Lung (tissue), 12 donors: ENCODE results near the gene UBA5. TPM values are rescaled to one million over a fixed set of nuclear protein-coding genes. Genes with fewer than 3 reads are reported as not detected.

Source experiments
- ATAC-seq: fragments of 200-7000 bp; cut with Tn5 transposase; one replicate; pipeline ENCODE4 v1.9.1; 2020; ENCODE audit warnings: moderate number of reproducible peaks; ENCODE audit not compliant: insufficient read depth, low FRiP score
- DNase-seq, 3 donors: peaks; one replicate each; pipeline ENCODE4 v3.0.0-alpha.2; 2013 to 2017
- H3K27ac ChIP-seq, 2 donors: one replicate each; pipeline ENCODE4 v1.5.1; 2013; ENCODE audit warnings: mild to moderate bottlenecking in 2 of 2, moderate library complexity in 2 of 2, control low read depth in 1 of 2, inconsistent platforms in 1 of 2, low read depth in 1 of 2, low read length in 1 of 2
- H3K27me3 ChIP-seq, 3 donors: one replicate each; pipeline ENCODE4 v1.5.1; 2013; ENCODE audit warnings: low read length in 2 of 3; ENCODE audit not compliant: control insufficient read depth in 3 of 3, insufficient read depth in 3 of 3
- H3K36me3 ChIP-seq, 4 donors: one replicate each; pipeline ENCODE4 v1.5.1; 2013; ENCODE audit warnings: low read length in 4 of 4, mild to moderate bottlenecking in 1 of 4, moderate library complexity in 1 of 4; ENCODE audit not compliant: control insufficient read depth in 4 of 4, insufficient read depth in 4 of 4
- H3K4me1 ChIP-seq, 5 donors: one replicate each; pipeline ENCODE4 v1.5.1; 2013; ENCODE audit warnings: low read length in 5 of 5, mild to moderate bottlenecking in 2 of 5, moderate library complexity in 1 of 5; ENCODE audit not compliant: control insufficient read depth in 5 of 5, insufficient read depth in 5 of 5
- H3K4me3 ChIP-seq: one replicate; pipeline ENCODE4 v1.5.1; 2013; ENCODE audit warnings: mild to moderate bottlenecking, control low read depth, moderate library complexity
- H3K9ac ChIP-seq, 2 donors: one replicate each; pipeline ENCODE4 v1.5.1; 2013; ENCODE audit warnings: low read length in 2 of 2, control low read depth in 1 of 2; ENCODE audit not compliant: insufficient read depth in 1 of 2
- H3K9me3 ChIP-seq, 4 donors: one replicate each; pipeline ENCODE4 v1.5.1; 2013; ENCODE audit warnings: low read length in 3 of 4, mild to moderate bottlenecking in 1 of 4, moderate library complexity in 1 of 4; ENCODE audit not compliant: control insufficient read depth in 4 of 4, insufficient read depth in 3 of 4
- WGBS, 2 donors: extraction: QIAGEN DNeasy Blood & Tissue Kit; methylation state at CpG; one replicate each; pipeline ENCODE4 v1.1.7; 2013; 5-methylcytosine and 5-hydroxymethylcytosine counted together
- polyA plus RNA-seq, 2 donors: library from polyadenylated mRNA; stranded (reverse); fragments of 200-250 nt; gene quantifications; one replicate each; pipeline ENCODE4 v1.2.1, GENCODE V29; 2013
- total RNA-seq, 2 donors: library from RNA; depleted of rRNA in 1 of 2; stranded (reverse); fragments of >200 nt in 1 of 2; gene quantifications; one replicate each; pipeline ENCODE4 v1.2.1, GENCODE V29; 2014 to 2021
- TF ChIP-seq, protein P1 (sequence below): IDR thresholded peaks from 2 replicates; pipeline ENCODE4 v1.5.1; 2012; ENCODE audit warnings: mild to moderate bottlenecking; ENCODE audit errors: control extremely low read depth, extremely low read depth
- donor health status: control.
- donor health status: control.
- donor health status: Bipolar disorder and iron deficiency.
- donor health status: healthy.
- donor health status: DM: yes; HTN: yes; CAD: no.

Gene UBA5
- total and polyA plus RNA-seq, 4 donors, result 22.6 to 68.2 (median 33.9) TPM

DNA sequence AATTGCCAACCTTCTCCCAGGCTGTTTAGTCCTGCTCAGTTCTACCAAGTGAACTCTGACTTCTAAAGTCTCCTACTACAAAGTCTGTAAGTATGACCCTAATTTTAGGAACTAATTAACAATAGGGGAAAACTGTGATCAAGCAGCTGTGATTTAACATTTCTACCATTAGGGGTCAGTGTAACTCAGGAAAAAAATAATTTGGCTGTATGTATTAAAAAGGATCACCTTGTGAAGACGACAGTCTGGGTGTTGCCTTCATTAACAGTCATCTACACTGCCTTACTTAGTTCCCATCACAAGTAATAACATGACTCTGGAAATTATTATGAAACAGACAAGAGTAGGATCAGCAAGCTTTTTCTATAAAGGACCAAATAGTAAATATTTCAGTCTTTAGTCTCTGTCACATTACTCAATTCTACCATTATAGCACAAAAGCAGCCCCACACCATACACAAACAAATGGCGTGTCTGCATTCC lies 66.3 kb downstream of the UBA5 start:
- H3K9me3 ChIP-seq, result no peaks in the 10 kb centered on the region
- no peak overlapping the region for H3K4me3 ChIP-seq
- peaks cover 0 to 8% (median 4%) of the 10 kb centered on the region in 5 donors for H3K4me1 ChIP-seq
- 21 to 38% methylated on average over 2 of the region's 2 CpGs for WGBS, 2 donors
- H3K9ac ChIP-seq, result no peak overlapping the region
- ATAC-seq, result no peak
- no peaks in the 10 kb centered on the region for H3K27me3 ChIP-seq
- H3K27ac ChIP-seq, result no peak overlapping the region
- TF ChIP-seq, protein P1, sequence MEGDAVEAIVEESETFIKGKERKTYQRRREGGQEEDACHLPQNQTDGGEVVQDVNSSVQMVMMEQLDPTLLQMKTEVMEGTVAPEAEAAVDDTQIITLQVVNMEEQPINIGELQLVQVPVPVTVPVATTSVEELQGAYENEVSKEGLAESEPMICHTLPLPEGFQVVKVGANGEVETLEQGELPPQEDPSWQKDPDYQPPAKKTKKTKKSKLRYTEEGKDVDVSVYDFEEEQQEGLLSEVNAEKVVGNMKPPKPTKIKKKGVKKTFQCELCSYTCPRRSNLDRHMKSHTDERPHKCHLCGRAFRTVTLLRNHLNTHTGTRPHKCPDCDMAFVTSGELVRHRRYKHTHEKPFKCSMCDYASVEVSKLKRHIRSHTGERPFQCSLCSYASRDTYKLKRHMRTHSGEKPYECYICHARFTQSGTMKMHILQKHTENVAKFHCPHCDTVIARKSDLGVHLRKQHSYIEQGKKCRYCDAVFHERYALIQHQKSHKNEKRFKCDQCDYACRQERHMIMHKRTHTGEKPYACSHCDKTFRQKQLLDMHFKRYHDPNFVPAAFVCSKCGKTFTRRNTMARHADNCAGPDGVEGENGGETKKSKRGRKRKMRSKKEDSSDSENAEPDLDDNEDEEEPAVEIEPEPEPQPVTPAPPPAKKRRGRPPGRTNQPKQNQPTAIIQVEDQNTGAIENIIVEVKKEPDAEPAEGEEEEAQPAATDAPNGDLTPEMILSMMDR, result peak; percentile 69
- DNase-seq, result peak in 2 of 3 donors; percentile 71 to 76
- H3K36me3 ChIP-seq, result no peaks in the 10 kb centered on the region

Other genes with a start within 250 kb of the UBA5 start
- 100 to 1,000 TPM in 1 of 2 donors, 10 to 100 TPM in 1; 34.5 to 132 TPM for gene DNAJC13, start 242.8 kb upstream of the UBA5 start, total RNA-seq
- 10 to 100 TPM in 1 of 2 donors, 1 to 10 TPM in 1; 6.7 to 12.5 TPM for gene DNAJC13, start 242.8 kb upstream of the UBA5 start, polyA plus RNA-seq
- 1 to 10 TPM; 2.0 to 2.7 TPM for gene ACKR4, start 63.1 kb upstream of the UBA5 start, total RNA-seq
- 1 to 10 TPM; 5.2 to 5.8 TPM for gene ACKR4, start 63.1 kb upstream of the UBA5 start, polyA plus RNA-seq
- gene ACAD11, start 520 bp upstream of the UBA5 start, total RNA-seq, result 10 to 100 TPM; 18.4 to 34.2 TPM
- gene ACAD11, start 520 bp upstream of the UBA5 start, polyA plus RNA-seq, result 10 to 100 TPM in 1 of 2 donors, 1 to 10 TPM in 1; 6.3 to 13.6 TPM
- gene NPHP3, start 62.1 kb downstream of the UBA5 start, total RNA-seq, result 10 to 100 TPM; 17.8 to 67.1 TPM
- 10 to 100 TPM in 1 of 2 donors, 1 to 10 TPM in 1; 5.9 to 15.2 TPM for gene NPHP3, start 62.1 kb downstream of the UBA5 start, polyA plus RNA-seq